ENCODE data around the gene TEAD1.

GRCh38 chr11:12770966-12771597 is 96.9 kb downstream of the TEAD1 start:
- TF ChIP-seq CTCF (IDR thresholded peaks at IDR 0.05) (no peak), POLR2A (IDR thresholded peaks at IDR 0.05) (no peak)
